ENCODE results near the gene MAG.

DNA sequence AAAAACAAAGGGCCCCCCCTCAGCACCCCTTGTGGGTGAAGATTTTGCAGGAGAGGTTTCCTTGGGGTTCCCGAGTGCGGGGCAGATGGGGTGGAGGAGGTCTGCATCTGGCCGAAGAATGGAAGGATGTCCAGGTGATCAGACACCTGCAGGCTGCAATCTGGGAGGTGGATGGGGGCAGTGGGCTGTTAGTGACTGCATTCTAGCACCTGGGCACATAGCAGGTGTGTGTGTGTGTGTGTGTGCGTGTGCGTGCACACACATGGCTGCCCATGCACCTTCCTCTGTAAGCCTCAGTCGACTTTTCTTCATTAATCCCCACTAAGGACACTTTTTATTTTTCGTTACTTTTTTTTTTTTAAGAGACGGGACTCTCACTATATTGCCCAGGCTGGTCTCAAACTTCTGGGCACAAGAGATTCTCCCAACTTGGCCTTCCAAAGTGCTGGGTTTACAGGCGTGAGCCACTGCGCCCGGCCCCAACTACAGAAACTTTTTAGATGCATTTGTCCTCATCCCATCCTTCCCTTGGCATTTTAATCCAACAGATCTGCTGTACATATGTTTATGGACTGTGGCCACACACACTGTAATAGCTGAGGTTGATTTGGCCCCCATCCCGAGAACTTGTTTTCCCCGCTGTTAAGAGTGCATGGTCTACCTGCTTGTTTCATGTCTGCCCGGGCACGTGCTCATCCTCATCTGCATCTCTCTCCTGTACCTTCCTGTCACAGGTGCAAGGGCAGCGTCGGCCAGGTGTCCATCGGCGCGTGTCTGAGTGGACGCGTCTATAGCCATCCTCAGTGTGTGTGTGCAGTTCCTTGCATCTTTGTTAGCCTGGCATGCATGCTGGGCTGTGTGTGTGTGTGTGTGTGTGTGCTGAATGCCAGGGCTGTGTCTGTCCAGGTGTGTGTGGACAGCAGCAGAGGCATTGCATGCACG is 731 bp downstream of the MAG start:
- TF ChIP-seq, protein P1, sequence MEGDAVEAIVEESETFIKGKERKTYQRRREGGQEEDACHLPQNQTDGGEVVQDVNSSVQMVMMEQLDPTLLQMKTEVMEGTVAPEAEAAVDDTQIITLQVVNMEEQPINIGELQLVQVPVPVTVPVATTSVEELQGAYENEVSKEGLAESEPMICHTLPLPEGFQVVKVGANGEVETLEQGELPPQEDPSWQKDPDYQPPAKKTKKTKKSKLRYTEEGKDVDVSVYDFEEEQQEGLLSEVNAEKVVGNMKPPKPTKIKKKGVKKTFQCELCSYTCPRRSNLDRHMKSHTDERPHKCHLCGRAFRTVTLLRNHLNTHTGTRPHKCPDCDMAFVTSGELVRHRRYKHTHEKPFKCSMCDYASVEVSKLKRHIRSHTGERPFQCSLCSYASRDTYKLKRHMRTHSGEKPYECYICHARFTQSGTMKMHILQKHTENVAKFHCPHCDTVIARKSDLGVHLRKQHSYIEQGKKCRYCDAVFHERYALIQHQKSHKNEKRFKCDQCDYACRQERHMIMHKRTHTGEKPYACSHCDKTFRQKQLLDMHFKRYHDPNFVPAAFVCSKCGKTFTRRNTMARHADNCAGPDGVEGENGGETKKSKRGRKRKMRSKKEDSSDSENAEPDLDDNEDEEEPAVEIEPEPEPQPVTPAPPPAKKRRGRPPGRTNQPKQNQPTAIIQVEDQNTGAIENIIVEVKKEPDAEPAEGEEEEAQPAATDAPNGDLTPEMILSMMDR (IDR thresholded peaks at IDR 0.05), result no peak
- TF ChIP-seq POLR2A (IDR thresholded peaks at IDR 0.05) (no peak), EP300 (IDR thresholded peaks at IDR 0.05) (no peak), POLR2AphosphoS5 (IDR thresholded peaks at IDR 0.05) (no peak)

Data from sigmoid colon (tissue), 4 donors.